GM18498 (cell line): ENCODE measurements around the gene PHAX.
"Not testable (repeated sequence)": the region's sequence is repeated elsewhere in the genome, so short reads cannot be mapped to it uniquely, and the experiment has no call there.

Source experiments
- ATAC-seq: cut with Tn5 transposase; IDR thresholded peaks from one replicate; pipeline ENCODE4 v1.9.1; 2021; ENCODE audit warnings: mild to moderate bottlenecking, moderate library complexity; ENCODE audit not compliant: unreplicated experiment

The PHAX gene

DNA sequence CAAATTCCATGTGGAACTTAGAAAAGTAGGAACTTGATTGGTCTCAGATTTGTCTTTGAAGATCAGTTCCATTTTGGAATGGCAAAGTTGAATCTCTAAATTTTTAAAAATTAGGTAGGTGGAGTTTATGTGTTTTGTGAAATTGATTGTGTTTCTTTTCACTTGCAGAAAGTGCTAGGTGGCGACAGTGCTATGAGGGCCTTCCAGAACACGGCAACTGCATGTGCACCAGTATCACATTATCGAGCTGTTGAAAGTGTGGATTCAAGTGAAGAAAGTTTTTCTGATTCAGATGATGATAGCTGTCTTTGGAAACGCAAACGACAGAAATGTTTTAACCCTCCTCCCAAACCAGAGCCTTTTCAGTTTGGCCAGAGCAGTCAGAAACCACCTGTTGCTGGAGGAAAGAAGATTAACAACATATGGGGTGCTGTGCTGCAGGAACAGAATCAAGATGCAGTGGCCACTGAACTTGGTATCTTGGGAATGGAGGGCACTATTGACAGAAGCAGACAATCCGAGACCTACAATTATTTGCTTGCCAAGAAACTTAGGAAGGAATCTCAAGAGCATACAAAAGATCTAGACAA is 2.8 kb downstream of the PHAX start:
- ATAC-seq, result no peak

DNA sequence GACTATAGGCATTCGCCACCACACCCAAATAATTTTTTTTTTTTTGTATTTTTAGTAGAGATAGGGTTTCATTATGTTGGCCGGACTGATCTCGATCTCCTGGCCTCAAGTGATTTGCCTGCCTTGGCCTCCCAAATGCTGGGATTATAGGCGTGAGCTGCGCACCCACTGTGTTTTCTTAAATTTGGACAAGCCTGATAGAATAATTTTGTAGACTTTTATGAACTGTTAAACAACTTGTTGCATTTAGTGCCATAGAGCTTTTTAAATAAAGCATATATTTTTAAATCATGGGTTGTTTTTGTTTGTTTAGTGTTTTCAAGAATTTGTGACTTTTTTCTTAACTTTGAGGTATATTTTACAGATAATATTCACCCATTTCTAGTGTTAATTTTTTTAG is 4.8 kb downstream of the PHAX start:
- no peak for ATAC-seq

DNA sequence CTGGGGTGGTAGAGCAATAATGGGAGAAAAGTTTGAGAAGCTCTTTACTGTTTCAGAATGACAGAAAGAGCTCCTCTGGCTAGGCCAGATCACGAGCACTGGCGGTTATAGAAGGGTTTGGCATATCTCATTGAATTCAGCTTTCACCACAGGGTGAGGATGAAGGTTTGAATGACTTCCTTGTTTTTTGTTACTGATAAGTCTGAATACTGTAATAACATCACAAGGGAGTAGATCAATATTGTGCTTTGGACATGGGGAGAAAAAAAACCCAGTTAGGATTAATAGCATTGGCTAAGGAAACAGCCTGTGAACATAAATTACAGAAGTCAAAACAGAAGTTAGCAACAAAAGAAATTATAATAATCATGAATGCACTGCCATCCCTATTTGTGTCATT is 9.4 kb downstream of the PHAX start:
- ATAC-seq, result no peak

DNA sequence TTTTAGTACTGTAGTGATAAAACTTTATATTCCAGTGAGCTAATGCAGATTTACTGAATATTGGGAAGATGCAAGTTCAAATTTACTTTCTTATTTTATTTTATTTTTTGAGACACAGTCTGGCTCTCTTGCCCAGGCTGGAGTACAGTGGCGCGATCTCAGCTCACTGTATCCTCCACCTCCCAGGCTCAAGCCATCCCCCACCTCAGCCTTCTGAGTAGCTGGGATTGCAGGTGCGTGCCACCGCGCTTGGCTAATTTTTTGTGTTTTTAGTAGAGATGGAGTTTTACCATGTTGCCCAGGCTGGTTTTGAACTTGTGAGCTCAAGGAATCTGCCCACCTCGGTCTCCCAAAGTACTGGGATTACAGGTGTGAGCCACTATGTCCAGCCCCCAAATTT is 9.9 kb downstream of the PHAX start:
- no peak for ATAC-seq

DNA sequence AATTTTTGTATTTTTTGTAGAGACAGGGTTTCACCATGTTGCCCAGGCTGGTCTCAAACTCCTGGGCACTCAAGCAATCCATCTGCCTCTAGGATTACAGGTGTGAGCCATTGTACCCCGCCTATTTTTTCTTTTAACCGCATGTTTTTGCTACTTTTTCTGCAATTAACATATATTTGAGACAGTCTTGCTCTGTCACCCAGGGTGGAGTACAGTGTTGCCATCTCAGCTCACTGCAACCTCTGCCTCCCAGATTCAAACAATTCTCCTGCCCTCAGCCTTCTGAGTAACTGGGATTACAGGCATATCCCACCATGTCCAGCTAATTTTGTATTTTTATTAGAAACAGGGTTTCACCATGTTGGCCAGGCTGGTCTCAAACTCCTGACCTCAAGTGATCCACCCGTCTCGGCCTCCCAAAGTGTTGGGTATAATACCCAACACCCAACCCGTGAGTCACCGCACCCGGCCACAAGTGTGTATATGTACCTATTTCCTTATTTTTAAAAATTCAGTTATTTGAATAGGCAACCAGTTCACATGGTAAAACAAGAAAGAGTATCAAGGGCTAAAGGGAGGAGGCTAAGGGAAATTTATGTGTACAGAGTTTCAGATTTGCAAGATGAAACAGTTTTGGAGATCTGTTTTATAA is 13.3 kb downstream of the PHAX start:
- no peak for ATAC-seq

DNA sequence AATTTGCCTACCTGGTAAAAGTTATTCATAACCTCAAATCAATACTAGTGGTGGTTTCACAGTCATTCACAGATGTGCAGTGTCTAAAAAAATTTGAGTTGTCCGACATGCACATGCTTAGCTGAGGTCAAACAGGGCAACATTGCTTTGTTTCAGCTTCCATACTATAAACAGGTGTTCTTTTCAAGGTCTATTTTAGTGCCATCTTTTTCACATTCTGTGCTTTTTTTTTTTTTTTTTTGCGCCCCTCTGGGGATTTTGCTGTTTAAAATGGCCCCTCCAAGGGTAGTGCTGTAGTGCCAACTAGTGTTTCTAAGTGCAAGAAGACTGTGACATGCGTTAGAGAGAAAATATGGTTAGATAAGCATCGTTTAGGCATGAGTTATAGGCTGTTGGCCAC is 14.5 kb downstream of the PHAX start:
- peak; percentile 91 for ATAC-seq

DNA sequence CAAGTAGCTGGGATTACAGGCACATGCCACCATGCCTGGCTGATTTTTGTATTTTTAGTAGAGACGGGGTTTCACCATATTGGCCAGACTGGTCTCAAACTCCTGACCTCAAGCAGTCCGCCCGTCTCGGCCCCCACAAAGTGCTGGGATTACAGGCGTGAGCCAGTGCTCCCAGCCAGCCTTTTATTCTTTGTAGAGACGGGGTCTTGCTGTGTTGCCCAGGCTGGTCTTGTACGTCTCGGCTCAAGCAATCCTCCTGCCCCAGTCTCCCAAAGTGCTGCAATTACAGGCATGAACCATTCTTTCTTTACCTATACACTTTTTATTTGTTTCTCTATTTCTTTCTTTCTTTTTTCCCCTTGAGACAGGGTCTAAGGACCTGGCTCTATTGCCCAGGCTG is 16.9 kb downstream of the PHAX start:
- ATAC-seq, result not testable (repeated sequence)

DNA sequence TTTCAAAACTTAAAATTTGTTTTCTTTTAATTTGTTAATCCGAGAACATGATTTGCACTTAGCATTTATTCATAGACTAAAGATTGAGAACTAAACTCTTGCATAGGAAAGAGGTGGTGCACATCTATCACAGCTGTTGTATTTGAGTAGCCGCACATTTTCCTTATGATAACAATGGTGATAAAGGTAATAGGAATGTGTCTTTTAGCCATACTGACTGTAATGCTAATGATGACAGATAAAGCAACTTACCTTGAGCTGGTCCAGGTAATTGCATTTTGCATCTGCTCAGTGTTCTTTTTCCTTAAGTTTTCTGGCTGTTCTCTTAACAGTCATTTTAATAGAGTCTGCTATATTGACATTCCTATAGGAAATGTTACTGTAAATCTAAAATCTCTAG is 19.0 kb downstream of the PHAX start:
- no peak for ATAC-seq

DNA sequence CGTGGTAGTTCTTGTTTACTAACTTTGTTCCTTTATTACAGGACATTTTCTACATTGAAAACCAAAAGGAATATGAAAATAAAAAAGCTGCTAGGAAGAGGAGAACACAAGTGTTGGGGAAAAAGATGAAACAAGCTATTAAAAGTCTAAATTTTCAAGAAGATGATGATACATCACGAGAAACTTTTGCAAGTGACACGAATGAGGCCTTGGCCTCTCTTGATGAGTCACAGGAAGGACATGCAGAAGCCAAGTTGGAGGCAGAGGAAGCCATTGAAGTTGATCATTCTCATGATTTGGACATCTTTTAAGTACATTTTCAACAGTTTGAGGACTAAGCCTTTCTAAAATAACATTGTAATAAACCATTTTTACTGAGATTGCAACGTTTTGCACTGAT is 23.8 kb downstream of the PHAX start:
- no peak for ATAC-seq

DNA sequence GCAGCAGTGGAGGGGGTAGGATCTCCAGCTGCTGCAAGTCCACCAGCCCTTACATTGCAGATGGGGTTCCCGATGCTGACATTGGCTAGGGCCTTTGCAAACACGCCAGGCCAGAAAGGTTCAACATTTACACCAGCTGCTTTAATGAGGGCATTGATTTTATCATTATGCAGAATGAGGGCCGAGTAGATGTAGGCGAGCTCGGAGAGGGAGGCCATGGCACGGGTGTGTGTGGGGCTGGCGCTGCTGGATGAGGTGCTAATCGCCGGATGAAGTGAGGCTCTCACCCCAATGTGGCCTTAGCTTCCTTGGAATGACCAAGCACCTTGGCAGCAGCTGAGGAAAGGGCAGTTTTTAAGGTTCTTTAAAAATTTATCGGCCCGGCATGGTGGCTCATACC is 27.4 kb downstream of the PHAX start:
- no peak for ATAC-seq

DNA sequence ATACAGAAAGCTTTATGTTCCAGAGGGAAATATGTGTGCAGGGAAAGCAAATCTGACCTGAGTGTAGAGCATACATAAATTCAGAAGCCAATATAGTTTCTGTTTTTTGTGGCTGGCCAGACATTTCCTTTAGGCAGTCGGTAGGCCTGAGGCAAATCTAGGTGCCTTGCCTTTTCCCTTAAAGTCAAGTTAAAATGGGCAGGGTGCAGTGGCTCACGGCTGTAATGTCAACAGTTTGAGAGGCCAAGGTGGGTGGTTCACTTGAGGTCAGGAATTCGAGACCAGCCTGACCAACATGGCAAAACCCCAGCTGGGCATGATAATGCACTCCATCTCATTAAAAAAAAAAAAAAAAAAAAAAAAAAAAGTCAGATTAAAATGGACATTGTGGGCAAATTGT is 31.2 kb downstream of the PHAX start:
- ATAC-seq, result no peak

DNA sequence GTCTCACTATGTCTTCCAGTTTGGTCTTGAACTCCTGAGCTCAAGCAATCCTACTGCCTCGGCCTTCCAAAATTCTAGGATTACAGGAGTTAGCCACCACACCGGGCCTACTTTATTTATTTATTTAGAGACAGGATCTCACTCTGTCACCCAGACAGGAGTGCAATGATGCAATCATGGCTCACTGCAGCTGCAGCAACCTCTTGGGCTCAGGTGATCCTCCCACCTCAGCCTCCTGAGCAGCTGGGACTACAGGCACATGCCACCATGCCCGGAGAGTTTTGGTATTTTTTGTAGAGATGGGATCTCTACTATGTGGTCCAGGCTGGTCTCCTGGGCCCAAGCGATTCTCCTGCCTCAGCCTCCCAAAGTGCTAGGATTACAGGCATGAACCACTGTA is 32.8 kb downstream of the PHAX start:
- ATAC-seq, result no peak

DNA sequence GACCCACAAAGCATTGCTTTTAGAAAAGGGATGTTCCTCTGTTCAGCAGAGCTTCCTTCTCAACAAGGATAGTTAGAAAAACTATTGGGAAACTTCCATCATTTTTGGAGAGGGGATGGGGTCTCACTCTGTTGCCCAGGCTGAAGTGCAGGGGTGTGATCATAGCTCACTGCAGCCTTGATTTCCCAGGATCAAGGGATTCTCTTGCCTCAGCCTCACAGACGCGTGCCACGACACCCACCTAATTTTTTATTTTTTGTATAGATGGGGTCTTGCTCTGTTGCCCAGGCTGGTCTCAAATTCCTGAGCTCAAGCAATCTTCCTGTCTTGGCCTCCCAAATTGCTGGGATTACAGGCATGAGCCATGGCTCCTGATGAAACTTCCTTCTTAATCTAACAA is 34.8 kb downstream of the PHAX start:
- no peak for ATAC-seq

DNA sequence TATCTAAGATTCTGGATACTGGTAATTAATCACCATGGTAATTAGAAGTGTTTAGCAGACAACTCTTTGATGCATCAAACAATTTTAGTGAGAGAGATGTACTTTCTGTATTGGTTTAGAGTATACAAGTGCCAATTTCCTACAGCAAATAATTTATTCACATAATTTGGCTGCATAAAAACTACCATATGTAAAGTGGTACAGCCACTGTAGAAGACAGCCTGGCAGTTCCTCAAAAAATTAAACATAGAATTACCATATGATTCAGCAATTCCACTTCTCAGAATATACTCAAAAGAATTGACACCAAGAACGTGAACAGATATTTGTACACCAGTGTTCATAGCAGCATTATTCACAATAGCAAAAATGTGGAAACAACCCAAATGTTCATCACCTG is 36.2 kb downstream of the PHAX start:
- no peak for ATAC-seq

DNA sequence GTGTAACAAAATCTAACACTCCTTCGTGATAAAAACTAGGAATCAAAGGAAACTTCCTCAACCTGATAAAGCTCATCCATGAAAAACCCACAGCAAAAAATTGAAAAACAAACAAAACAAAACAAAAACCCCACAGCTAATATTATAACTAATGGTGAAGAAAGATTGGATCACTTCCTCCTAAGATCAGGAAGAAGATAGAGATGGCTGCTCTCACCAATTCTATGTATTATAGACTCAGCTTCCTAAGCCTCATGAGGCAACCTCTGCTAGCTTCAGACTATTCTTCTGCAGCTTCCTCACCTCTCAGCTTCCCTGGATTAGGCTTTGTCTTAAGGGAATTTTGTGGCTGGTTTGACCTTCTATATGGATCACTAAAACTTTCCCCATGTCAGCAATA is 40.1 kb downstream of the PHAX start:
- no peak for ATAC-seq

DNA sequence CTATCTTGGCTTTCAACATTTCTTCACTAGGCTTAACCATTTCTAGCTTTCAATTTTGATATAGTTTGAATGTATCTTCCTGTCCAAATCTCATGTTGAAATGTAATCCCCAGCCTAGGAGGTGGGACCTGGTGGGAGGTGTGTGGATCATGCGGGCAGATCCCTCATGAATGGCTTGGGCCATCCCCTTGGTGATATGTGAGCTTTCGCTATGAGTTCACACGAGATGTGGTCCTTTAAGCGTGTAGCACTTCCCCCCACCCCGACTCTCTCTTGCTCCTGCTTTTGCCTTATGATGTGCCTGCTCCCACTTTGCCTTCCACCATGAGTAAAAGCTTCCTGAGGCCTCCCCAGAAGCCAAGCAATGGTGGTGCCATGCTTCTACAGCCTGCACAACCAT is 40.6 kb downstream of the PHAX start:
- no peak for ATAC-seq

DNA sequence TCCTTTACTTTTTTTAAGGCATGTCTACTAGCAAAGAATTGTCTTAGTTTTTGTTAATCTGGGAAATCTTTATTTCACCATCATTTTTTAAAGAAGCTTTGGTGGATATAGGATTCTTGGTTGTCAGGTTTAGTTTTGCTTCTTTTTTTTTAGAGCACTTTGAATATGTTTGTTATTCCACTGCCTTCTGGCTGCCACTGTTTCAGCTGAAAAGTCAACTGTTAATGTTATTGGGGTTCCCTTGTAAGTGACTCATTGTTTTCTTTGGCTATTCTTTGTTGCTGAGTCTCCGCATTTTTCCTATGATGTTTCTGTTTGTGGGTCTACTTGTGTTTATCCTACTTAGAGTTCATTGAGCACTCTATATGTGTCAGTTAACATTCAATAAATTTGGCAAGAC is 44.4 kb downstream of the PHAX start:
- no peak for ATAC-seq

DNA sequence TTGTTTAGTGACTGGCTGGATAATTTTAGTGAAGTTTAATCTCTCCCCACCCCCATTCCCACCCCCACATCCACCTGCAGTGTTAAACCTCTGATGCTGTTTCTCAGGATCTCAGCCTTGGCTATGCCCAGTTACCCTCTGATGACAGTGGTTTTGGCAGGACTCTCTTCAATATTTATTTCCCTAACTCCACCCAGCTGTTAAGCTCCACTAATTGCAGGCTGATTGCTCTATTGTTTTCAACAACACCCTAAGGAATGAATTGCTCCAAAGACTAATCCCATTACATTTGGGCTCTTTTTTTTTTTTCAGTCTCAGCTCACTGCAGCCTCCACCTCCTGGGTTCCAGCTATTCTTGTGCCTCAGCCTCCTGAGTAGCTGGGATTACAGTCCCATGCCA is 46.3 kb downstream of the PHAX start:
- ATAC-seq, result no peak

DNA sequence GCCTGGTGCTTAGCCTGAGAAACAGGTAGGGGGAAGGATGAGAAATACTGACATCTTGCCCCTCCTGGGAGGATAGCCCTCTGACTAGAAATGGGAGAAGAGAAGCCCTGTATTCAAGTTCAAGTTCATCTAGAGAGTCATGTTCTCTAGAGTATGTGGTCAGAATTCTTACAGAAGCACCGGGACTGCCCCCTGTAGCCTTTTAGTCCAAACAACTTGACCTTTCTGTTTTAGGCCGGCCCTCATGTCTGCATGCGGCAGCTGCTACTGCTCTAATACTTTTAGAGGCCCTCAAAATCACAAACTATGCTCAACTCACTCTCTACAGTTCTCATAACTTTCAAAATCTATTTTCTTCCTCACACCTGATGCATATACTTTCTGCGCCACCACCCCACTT is 47.7 kb downstream of the PHAX start:
- no peak for ATAC-seq

DNA sequence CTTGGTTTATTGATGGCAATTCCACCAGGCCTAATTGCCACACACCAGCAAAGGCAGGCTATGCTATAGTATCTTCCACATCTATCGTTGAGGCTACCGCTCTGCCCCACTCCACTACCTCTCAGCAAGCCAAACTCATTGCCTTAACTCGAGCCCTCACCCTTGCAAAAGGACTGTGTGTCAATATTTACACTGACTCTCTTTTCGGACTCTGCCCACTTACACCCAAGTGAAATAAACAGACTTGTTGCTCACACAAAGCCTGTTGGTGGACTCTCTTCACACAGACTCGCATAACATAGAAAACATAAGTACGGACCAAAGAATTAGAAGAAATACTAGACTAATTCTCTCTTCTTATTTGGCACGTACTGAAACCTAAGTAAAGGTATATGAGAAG is 48.3 kb downstream of the PHAX start:
- ATAC-seq, result not testable (repeated sequence)

DNA sequence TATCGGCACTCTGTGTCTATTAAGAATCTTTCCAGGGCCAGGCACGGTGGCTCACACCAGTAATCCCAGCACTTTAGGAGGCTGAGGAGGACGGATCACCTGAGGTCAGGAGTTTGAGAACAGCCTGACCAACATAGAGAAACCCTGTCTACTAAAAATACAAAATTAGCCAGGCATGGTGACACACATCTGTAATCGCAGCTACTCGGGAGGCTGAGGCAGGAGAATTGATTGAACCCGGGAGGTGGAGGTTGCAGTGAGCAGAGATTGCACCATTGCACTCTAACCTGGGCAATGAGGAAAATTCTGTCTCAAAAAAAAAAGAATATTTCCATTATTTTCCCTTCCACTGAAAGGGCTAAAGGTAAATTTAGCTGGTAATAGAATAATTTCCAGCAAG is 49.0 kb downstream of the PHAX start:
- not testable (repeated sequence) for ATAC-seq

DNA sequence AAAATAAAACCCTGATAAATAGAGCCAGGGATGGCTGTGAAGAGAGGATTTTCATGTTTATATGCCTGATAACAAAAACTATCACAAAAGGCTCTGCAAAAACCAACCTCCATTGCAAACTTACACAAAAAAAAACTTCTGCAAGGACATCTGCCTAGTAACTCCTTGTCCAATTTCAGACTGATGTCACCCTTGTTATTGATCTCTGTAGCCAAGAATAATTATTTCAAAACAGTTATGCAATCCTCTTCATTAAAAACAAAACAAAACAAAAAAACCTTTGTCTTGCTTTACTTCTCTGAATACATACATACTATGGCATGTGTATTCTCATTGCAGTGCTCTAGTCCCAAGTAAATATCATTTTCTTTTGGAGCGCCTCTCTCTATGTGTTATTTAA is 49.7 kb downstream of the PHAX start:
- ATAC-seq, result no peak

DNA sequence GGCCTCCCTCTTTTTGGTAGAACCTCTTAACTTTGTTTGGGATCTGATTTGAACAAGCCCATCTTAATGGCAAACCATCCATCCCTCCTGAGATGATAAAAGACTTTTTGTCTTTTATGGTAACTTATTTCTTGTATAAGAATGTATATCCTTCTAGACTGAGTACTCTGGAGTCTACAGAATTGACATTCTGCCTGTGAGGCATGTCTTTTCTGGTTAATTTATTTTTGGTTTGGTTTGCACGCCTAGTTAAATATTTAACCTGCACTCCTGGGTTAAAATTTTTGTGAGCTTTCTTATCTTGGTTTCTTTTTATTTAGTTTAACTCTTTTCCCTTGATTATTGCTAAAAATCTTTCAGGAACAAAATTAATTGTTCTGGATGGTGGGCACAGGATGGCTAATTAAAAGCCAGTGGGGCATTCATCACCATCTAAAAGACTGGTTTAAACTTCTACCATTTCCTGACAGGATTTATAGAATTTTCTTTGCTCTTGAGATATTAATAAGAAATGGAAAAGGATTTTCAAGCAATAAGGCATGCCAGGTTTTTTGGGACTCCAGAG is 50.3 kb downstream of the PHAX start:
- ATAC-seq, result no peak
